AG10803 (cell line): ENCODE results near the gene HMMR.
"Not testable (repeated sequence)": the region's sequence is repeated elsewhere in the genome, so short reads cannot be mapped to it uniquely, and the experiment has no call there.

Experiments
- DNase-seq: peaks from one replicate; pipeline ENCODE4 v3.0.0; 2010; ENCODE audit warnings: low read depth
- H3K4me3 ChIP-seq: 2 replicates; pipeline ENCODE4 v1.5.1; 2011; ENCODE audit warnings: mild to moderate bottlenecking, low read length, control low read depth
- TF ChIP-seq, protein P1 (sequence below): conservative IDR thresholded peaks from 2 replicates; pipeline ENCODE4 v1.5.1; 2011; ENCODE audit warnings: mild to moderate bottlenecking, low read length, control low read depth, inconsistent platforms

Gene HMMR

DNA sequence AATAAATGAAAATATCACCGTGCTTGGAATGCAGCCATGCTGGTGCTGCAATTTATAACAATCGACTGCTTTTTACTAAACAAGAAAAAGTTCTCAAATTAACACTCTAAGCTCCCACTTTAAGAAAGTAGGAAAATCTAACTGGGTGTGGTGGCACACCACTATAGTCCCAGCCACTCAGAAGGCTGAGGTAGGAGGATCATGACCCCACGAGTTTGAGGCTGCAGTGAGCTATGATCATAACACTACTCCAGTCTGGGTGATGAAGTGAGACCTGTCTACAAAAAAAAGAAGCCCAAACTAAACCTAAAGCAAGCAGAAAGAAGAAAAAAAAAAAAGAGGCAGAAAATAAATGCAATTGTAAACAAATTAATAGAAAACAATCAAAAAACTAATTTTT lies 12.6 kb upstream of the HMMR start:
- no peak for DNase-seq
- no peak overlapping the region for H3K4me3 ChIP-seq
- TF ChIP-seq, protein P1, sequence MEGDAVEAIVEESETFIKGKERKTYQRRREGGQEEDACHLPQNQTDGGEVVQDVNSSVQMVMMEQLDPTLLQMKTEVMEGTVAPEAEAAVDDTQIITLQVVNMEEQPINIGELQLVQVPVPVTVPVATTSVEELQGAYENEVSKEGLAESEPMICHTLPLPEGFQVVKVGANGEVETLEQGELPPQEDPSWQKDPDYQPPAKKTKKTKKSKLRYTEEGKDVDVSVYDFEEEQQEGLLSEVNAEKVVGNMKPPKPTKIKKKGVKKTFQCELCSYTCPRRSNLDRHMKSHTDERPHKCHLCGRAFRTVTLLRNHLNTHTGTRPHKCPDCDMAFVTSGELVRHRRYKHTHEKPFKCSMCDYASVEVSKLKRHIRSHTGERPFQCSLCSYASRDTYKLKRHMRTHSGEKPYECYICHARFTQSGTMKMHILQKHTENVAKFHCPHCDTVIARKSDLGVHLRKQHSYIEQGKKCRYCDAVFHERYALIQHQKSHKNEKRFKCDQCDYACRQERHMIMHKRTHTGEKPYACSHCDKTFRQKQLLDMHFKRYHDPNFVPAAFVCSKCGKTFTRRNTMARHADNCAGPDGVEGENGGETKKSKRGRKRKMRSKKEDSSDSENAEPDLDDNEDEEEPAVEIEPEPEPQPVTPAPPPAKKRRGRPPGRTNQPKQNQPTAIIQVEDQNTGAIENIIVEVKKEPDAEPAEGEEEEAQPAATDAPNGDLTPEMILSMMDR = no peak

DNA sequence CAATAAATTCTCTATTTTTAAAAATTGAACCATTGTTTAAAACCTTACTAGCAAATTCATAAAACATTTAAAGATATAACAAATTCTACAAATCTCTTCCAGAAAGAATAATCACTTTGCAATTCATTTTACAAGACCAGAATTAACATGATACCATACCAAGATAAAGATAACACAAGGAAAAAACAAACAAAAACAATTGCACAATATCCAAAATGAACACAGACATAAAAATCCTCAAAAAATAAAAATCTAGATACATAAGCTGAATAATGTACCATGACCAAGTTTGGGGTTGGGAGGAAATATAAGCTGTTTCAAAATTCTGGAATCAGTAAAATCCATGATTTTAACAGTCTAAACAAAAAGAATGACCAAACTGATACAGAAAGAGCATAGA lies 11.9 kb upstream of the HMMR start:
- H3K4me3 ChIP-seq = no peak overlapping the region
- TF ChIP-seq, protein P1 = no peak
- DNase-seq = no peak

DNA sequence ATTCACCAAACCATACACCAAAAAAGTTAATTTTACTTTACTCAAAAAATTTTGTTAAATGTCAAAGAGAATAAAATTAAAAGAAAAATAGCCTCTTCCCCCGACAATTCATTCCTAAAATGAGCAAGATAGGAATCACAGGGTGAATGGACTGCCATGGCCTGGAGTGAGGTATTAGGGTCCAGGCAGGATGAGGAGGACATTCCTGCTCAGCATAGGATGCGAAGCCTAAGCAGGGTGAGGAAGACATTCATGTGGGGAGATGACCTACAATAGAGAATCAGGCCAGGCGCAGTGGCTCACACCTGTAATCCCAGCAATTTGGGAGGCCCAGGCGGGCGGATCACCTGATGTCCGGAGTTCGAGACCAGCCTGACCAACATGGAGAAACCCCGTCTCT lies 8.9 kb upstream of the HMMR start:
- no peak for DNase-seq
- H3K4me3 ChIP-seq = no peak overlapping the region
- TF ChIP-seq, protein P1 = no peak

DNA sequence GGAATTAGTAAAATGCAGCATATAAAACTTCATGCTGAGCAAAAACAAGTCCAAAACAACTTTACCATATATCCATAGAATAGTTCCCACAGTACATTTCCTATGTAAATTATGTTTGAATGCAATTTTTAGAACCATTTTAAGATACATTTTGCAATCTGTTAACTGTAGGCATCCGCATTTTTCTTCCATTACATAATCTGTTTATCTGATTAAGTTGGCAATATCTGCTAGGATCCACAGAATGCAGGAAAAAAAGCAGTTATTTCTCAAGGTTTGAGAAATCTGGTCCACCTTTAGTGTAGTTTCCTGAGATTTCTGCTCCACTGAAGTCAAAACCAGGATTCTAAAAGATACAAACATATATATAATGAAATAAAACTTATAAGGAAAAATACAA lies 6.7 kb upstream of the HMMR start:
- H3K4me3 ChIP-seq = no peak overlapping the region
- peak; percentile 51 for DNase-seq
- TF ChIP-seq, protein P1 = no peak

DNA sequence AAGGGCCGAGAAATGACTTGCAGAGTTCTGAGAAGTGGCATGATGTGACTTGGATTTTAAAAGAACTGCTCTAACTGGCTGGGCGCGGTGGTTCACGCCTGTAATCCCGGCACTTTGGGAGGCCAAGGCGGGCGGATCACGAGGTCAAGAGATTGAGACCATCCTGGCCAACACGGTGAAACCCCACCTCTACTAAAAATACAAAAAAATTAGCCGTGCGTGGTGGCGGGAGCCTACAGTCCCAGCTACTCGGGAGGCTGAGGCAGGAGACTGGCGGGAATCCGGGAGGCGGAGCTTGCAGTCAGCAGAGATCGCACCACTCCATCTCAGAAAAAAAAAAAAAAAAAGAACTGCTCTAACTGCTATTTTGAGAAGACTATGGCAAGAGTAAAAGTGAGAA lies 5.0 kb upstream of the HMMR start:
- not testable (repeated sequence) for H3K4me3 ChIP-seq, DNase-seq

DNA sequence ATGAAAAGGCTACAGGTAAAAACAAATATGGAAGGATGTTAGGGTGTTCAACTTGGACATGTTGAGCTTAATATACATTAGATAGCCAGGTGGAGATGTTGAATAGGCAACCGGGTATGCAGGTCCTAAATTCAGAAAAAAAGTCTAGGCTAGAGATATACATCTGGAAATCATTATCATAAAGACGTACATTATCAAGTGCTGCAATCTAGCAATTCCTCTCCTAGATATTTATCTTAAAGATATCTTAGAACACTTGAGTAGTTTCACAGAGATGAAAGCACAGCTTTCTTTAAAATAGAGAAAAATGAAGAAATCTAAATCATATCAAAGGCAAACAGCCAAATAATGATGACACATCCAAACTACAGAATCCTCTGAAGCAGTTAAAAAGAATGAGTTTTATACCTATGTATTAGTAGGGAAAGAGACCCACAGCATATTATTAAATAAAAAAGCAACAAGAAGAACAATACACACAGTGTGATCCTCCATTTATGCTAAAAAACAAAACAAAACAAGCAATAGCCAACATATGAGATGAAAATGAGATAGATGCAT lies 4.3 kb upstream of the HMMR start:
- TF ChIP-seq, protein P1 = no peak
- no peak overlapping the region for H3K4me3 ChIP-seq
- no peak for DNase-seq

DNA sequence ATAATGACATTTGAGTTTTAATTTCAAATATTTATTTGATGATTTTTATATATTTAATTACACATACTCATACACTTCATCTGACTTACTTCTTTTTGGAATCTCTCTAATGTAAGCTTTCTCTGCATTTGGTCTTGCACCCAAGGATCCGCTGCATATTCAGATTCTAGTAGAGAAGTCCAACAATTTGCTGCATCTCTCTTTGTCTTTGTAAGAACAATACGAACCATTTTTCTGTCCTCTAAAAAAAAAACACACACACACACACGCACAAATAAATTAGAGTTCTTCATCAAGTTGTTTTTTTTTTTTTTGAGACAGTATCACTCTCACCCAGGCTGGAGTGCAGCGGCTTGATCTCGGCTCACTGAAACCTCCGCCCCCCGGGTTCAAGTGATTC lies 3.6 kb upstream of the HMMR start:
- TF ChIP-seq, protein P1 = no peak
- no peak for DNase-seq
- H3K4me3 ChIP-seq = no peak overlapping the region
